Measurements from ENCODE around the gene DMC1.

DNA sequence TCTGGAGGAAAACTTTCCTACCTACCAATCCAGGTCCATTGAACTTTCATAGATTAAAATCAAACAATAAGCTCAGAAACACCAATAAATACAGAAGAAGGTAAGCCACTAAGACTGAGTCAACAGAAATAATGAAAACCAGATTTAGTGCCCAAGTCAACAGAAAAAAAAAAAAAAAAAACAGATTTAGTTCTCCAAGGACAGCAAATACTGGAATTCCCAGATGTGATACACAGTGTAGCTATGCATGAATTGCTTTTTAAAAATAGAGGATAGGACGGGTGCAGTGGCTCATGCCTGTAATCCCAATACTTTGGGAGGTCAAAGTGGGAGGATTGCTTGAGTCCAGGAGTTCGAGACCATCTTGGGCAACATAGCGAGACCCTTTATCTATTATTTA, 15.7 kb downstream of the DMC1 start:
- TF ChIP-seq, protein P1, sequence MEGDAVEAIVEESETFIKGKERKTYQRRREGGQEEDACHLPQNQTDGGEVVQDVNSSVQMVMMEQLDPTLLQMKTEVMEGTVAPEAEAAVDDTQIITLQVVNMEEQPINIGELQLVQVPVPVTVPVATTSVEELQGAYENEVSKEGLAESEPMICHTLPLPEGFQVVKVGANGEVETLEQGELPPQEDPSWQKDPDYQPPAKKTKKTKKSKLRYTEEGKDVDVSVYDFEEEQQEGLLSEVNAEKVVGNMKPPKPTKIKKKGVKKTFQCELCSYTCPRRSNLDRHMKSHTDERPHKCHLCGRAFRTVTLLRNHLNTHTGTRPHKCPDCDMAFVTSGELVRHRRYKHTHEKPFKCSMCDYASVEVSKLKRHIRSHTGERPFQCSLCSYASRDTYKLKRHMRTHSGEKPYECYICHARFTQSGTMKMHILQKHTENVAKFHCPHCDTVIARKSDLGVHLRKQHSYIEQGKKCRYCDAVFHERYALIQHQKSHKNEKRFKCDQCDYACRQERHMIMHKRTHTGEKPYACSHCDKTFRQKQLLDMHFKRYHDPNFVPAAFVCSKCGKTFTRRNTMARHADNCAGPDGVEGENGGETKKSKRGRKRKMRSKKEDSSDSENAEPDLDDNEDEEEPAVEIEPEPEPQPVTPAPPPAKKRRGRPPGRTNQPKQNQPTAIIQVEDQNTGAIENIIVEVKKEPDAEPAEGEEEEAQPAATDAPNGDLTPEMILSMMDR (IDR thresholded peaks at IDR 0.05), result no peak
- TF ChIP-seq EZH2 (IDR thresholded peaks at IDR 0.05) (no peak), EZH2phosphoT487 (IDR thresholded peaks at IDR 0.05) (no peak)

Data from neural progenitor cell (in vitro differentiated cells).